NB4 (cell line): ENCODE data around the gene OSBPL2.

ENCODE experiments used
- DNase-seq: peaks from one replicate; pipeline ENCODE4 v3.0.0; 2010; ENCODE audit warnings: low read depth
- H3K4me3 ChIP-seq: one replicate; pipeline ENCODE4 v1.5.1; 2011; ENCODE audit warnings: mild to moderate bottlenecking, low read depth, low read length, moderate library complexity
- MYC ChIP-seq: IDR thresholded peaks from 2 replicates; pipeline ENCODE4 v1.6.1; 2011; ENCODE audit warnings: low read depth, low read length
- POLR2A ChIP-seq: IDR thresholded peaks from 2 replicates; pipeline ENCODE4 v1.6.1; 2011; ENCODE audit warnings: mild to moderate bottlenecking; ENCODE audit not compliant: insufficient read length; ENCODE audit errors: extremely low read depth
- TF ChIP-seq, protein P1 (sequence below): IDR thresholded peaks from 2 replicates; pipeline ENCODE4 v1.6.1; 2011; ENCODE audit warnings: low read depth, low read length
- TF ChIP-seq, protein P2 (sequence below): IDR thresholded peaks from one replicate; pipeline ENCODE4 v1.5.1; 2012; ENCODE audit warnings: low read depth, low read length

Gene OSBPL2

GRCh38 chr20:62334881-62335280 lies 96.6 kb downstream of the OSBPL2 start:
- TF ChIP-seq, protein P1, sequence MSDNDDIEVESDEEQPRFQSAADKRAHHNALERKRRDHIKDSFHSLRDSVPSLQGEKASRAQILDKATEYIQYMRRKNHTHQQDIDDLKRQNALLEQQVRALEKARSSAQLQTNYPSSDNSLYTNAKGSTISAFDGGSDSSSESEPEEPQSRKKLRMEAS = no peak
- TF ChIP-seq MYC (no peak), POLR2A (no peak)
- TF ChIP-seq, protein P2, sequence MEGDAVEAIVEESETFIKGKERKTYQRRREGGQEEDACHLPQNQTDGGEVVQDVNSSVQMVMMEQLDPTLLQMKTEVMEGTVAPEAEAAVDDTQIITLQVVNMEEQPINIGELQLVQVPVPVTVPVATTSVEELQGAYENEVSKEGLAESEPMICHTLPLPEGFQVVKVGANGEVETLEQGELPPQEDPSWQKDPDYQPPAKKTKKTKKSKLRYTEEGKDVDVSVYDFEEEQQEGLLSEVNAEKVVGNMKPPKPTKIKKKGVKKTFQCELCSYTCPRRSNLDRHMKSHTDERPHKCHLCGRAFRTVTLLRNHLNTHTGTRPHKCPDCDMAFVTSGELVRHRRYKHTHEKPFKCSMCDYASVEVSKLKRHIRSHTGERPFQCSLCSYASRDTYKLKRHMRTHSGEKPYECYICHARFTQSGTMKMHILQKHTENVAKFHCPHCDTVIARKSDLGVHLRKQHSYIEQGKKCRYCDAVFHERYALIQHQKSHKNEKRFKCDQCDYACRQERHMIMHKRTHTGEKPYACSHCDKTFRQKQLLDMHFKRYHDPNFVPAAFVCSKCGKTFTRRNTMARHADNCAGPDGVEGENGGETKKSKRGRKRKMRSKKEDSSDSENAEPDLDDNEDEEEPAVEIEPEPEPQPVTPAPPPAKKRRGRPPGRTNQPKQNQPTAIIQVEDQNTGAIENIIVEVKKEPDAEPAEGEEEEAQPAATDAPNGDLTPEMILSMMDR = no peak

GRCh38 chr20:62335532-62335931 lies 97.2 kb downstream of the OSBPL2 start:
- H3K4me3 ChIP-seq = no peak overlapping the region
- DNase-seq = no peak
- TF ChIP-seq, protein P2 = no peak
- no peak for TF ChIP-seq POLR2A
- TF ChIP-seq MYC = no peak
- TF ChIP-seq, protein P1 = no peak

More at GRCh38 chr20:62334881-62335280, 96.6 kb downstream of the OSBPL2 start:
- DNase-seq = no peak
- H3K4me3 ChIP-seq = no peak overlapping the region

- TF ChIP-seq, protein P2 = no peak
- TF ChIP-seq POLR2A = no peak
- TF ChIP-seq MYC = no peak
- TF ChIP-seq, protein P1 = no peak
- no peak for DNase-seq
- H3K4me3 ChIP-seq = no peak overlapping the region
Measured at GRCh38 chr20:62336329-62336728, 98.0 kb downstream of the OSBPL2 start.

GRCh38 chr20:62336775-62337557 lies 98.6 kb downstream of the OSBPL2 start:
- H3K4me3 ChIP-seq = no peak overlapping the region
- DNase-seq = no peak
- TF ChIP-seq POLR2A (no peak), MYC (no peak)
- TF ChIP-seq, protein P2 = no peak
- TF ChIP-seq, protein P1 = no peak

DNA sequence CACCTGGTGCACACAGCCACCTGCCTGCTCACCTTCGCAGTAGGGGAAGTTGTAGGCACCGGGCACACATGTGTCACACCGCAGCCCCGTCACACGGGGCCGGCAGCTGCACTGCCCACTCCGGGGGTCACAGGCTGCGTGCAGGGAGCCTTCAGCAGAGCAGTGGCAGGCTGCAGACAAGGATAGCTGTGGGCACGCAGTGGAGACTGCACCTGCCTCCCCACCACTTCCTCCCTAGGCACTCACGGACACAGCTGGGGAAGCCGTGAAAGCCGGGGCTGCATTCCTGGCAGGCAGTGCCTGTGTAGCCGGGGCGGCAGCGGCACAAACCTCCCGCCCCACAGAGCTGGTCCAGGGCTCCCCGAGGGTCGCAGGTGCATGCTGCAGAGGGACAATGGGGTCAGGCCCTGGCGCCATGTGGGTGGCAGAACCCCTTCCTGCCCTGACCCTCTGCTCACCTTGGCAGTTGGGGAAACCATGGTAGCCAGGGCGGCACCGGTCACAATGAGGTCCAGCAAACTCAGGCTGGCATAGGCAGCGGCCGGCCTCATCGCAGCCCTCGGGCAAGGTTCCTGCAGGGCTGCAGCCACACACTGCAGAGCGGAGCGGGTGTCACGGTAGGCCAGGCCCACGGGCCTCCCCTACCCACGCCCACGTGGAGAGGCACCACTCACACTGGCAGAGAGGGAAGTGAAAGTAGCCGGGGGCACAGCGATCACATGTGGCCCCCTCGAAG lies 99.4 kb downstream of the OSBPL2 start:
- no peak overlapping the region for H3K4me3 ChIP-seq
- DNase-seq = no peak
- TF ChIP-seq, protein P2 = no peak
- TF ChIP-seq MYC (no peak), POLR2A (no peak)
- TF ChIP-seq, protein P1 = no peak
